Thyroid gland (tissue), 4 donors: Measurements from ENCODE around the gene GNAQ.

ENCODE experiments used
- CTCF ChIP-seq, 6 experiments: fragments of 200-600 bp in 3 of 6; fragments of 450-650 bp in 3 of 6; sonication (generic) in 3 of 6; IDR thresholded peaks; one replicate each; pipeline ENCODE4 v1.5.1; 2016 to 2019; ENCODE audit warnings: antibody characterized with exemption in 6 of 6, mild to moderate bottlenecking in 2 of 6, inconsistent platforms in 1 of 6, moderate library complexity in 1 of 6
- POLR2A ChIP-seq, 2 donors: fragments of 450-650 bp; IDR thresholded peaks; one replicate each; pipeline ENCODE4 v1.6.1; 2017; ENCODE audit warnings: antibody characterized with exemption in 2 of 2, mild to moderate bottlenecking in 2 of 2, moderate library complexity in 1 of 2

- no peak for TF ChIP-seq CTCF (IDR thresholded peaks at IDR 0.05)
- no peak for TF ChIP-seq POLR2A (IDR thresholded peaks at IDR 0.05)
These were observed 304.8 kb downstream of the GNAQ start for GRCh38 chr9:77726814-77727213.
